CD14-positive monocyte (primary cell): Measurements from ENCODE around the gene PRKAR1B. TPM values are rescaled to one million over a fixed set of nuclear protein-coding genes. Genes with fewer than 3 reads are reported as not detected.

ENCODE experiments used
- DNase-seq, 3 donors: peaks; one replicate each; pipeline ENCODE4 v3.0.0-alpha.2; 2011 to 2022
- H2AFZ ChIP-seq: 2 replicates; pipeline ENCODE4 v1.6.0; 2012; ENCODE audit warnings: mild to moderate bottlenecking, low read depth, low read length, inconsistent platforms; ENCODE audit not compliant: insufficient read depth, poor library complexity, severe bottlenecking
- H3K27ac ChIP-seq, 2 donors: 1 replicate in 1 of 2; 2 replicates in 1 of 2; pipeline ENCODE4 v1.5.1; 2012 to 2013; ENCODE audit warnings: low read length in 2 of 2, control low read depth in 1 of 2, inconsistent platforms in 1 of 2, low read depth in 1 of 2, mild to moderate bottlenecking in 1 of 2
- H3K27me3 ChIP-seq, 2 donors: one replicate each; pipeline versions ENCODE4 v1.6.0 to v1.6.1; 2011 to 2013; ENCODE audit warnings: low read length in 2 of 2; ENCODE audit not compliant: control insufficient read depth in 2 of 2, insufficient read depth in 2 of 2
- H3K36me3 ChIP-seq, 2 donors: replicated peaks in 1 of 2; 1 replicate in 1 of 2; 2 replicates in 1 of 2; pipeline versions ENCODE4 v1.5.1 to v1.6.1; 2012 to 2013; ENCODE audit warnings: low read length in 2 of 2, control low read depth in 1 of 2, inconsistent platforms in 1 of 2, mild to moderate bottlenecking in 1 of 2; ENCODE audit not compliant: insufficient read depth in 2 of 2, control insufficient read depth in 1 of 2
- H3K4me1 ChIP-seq, 2 donors: 1 replicate in 1 of 2; 2 replicates in 1 of 2; pipeline versions ENCODE4 v1.5.1 to v1.6.1; 2012 to 2013; ENCODE audit warnings: low read length in 2 of 2, control low read depth in 1 of 2, inconsistent platforms in 1 of 2, mild to moderate bottlenecking in 1 of 2, moderate library complexity in 1 of 2; ENCODE audit not compliant: insufficient read depth in 2 of 2, control insufficient read depth in 1 of 2
- H3K4me2 ChIP-seq: replicated peaks from 2 replicates; pipeline ENCODE3; 2012; ENCODE audit warnings: low read length, moderate library complexity, mild to moderate bottlenecking; ENCODE audit not compliant: poor library complexity, severe bottlenecking; ENCODE audit errors: extremely low read depth
- H3K4me3 ChIP-seq, 3 experiments: fragments of 200-600 bp in 1 of 3; sonication (generic) in 1 of 3; replicated peaks in 1 of 3; 1 replicate in 2 of 3; 2 replicates in 1 of 3; pipeline ENCODE4 v1.5.1; 2011 to 2013; ENCODE audit warnings: low read length in 3 of 3, mild to moderate bottlenecking in 3 of 3, control low read depth in 2 of 3, low read depth in 2 of 3, inconsistent platforms in 1 of 3, moderate library complexity in 1 of 3
- H3K79me2 ChIP-seq: 2 replicates; pipeline ENCODE4 v1.6.0; 2012; ENCODE audit warnings: mild to moderate bottlenecking, control low read depth, inconsistent platforms, low read length, moderate library complexity; ENCODE audit not compliant: insufficient read depth
- H3K9ac ChIP-seq: 2 replicates; pipeline ENCODE4 v1.6.0; 2017; ENCODE audit warnings: low read length, mild to moderate bottlenecking; ENCODE audit not compliant: insufficient read depth, poor library complexity, severe bottlenecking
- H3K9me3 ChIP-seq, 2 donors: replicated peaks in 1 of 2; 1 replicate in 1 of 2; 2 replicates in 1 of 2; pipeline versions ENCODE4 v1.5.1 to v1.6.1; 2012 to 2013; ENCODE audit warnings: low read length in 2 of 2, control low read depth in 1 of 2; ENCODE audit not compliant: control insufficient read depth in 1 of 2, insufficient read depth in 1 of 2
- H4K20me1 ChIP-seq: 2 replicates; pipeline ENCODE4 v1.6.0; 2012; ENCODE audit warnings: mild to moderate bottlenecking, low read length, control low read depth, moderate library complexity; ENCODE audit not compliant: insufficient read depth
- H3K27ac Mint-ChIP-seq, 7 donors: one replicate each; pipeline ENCODE4 v1.8.0; 2020; ENCODE audit warnings: mild to moderate bottlenecking in 7 of 7, mixed read lengths in 7 of 7, moderate library complexity in 6 of 7, inconsistent platforms in 2 of 7
- H3K27me3 Mint-ChIP-seq, 3 donors: one replicate each; pipeline ENCODE4 v1.8.0; 2021 to 2022; ENCODE audit warnings: low read depth in 3 of 3, mild to moderate bottlenecking in 3 of 3, mixed read lengths in 3 of 3, moderate library complexity in 3 of 3, inconsistent platforms in 1 of 3
- H3K36me3 Mint-ChIP-seq, 2 donors: one replicate each; pipeline ENCODE4 v1.8.0; 2020; ENCODE audit warnings: mixed read lengths in 2 of 2, inconsistent platforms in 1 of 2, mild to moderate bottlenecking in 1 of 2
- H3K4me1 Mint-ChIP-seq: one replicate; pipeline ENCODE4 v1.8.0; 2020; ENCODE audit warnings: mild to moderate bottlenecking, mixed read lengths
- H3K4me3 Mint-ChIP-seq, 2 donors: one replicate each; pipeline ENCODE4 v1.8.0; 2020; ENCODE audit warnings: mild to moderate bottlenecking in 2 of 2, mixed read lengths in 2 of 2, moderate library complexity in 1 of 2
- H3K9me3 Mint-ChIP-seq, 7 donors: one replicate each; pipeline ENCODE4 v1.8.0; 2020 to 2022; ENCODE audit warnings: mixed read lengths in 7 of 7, mild to moderate bottlenecking in 6 of 7, moderate library complexity in 6 of 7, inconsistent platforms in 2 of 7
- WGBS: methylation state at CpG from one replicate; pipeline ENCODE4 v1.1.5; 2013; ENCODE audit warnings: missing lambda C conversion rate; ENCODE audit not compliant: insufficient coverage; 5-methylcytosine and 5-hydroxymethylcytosine counted together
- intact Hi-C, 2 donors: fragments of 100-400 bp; cut with micrococcal nuclease; formaldehyde crosslinking; loops; one replicate each; pipeline versions ENCODE4 v1.15.0 to v1.15.1; 2023
- polyA plus RNA-seq, 3 donors: library from polyadenylated mRNA; depleted of rRNA in 1 of 3; unstranded in 2 of 3; stranded (reverse) in 1 of 3; fragments of 300-500 nt in 2 of 3; fragments of >200 nt in 1 of 3; fragmentation: Illumina TruSeq in 2 of 3; gene quantifications; 1 replicate in 2 of 3; 2 replicates in 1 of 3; pipeline ENCODE4 v1.2.3, GENCODE V29; 2012 to 2021
- TF ChIP-seq, protein P1 (sequence below): fragments of 200-600 bp; IDR thresholded peaks from one replicate; pipeline ENCODE4 v1.8.0; 2022; ENCODE audit warnings: antibody characterized with exemption, mild to moderate bottlenecking

PRKAR1B gene
- polyA plus RNA-seq, 3 donors = 0.94 to 2.1 (median 1.1) TPM

DNA sequence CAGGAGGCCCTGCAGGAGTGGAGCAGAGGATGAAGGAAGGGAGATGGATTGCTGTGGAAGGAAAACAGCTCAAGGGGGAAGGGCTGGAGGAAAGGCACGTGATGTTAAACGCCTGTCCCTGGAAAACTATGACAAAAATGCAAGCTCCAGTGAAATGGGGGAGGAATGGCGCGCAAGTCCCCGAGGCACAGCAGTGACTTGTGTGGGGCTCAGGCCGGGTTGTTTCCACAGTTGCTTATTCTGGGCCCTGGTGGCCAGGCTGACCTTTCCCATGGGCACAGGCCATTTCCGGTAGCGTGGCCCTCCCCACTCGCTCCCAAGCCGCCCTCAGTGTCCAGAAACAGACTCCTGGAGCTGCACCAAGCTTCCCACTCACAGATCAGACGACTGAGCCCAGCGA is 139.3 kb downstream of the PRKAR1B start:
- Mint-ChIP-seq H3K36me3 (no peaks in the 10 kb centered on the region), H3K9me3 (peaks cover 15 to 28% (median 20%) of the 10 kb centered on the region in 7 donors), H3K27ac (no peak overlapping the region), H3K4me3 (no peak overlapping the region), H3K27me3 (peaks cover 9 to 26% (median 12%) of the 10 kb centered on the region in 3 donors), H3K4me1 (peaks cover 17% of the 10 kb centered on the region)
- Histone ChIP-seq H3K9me3 (peaks cover 0 to 29% of the 10 kb centered on the region in 2 donors), H3K36me3 (no peaks in the 10 kb centered on the region), H3K4me2 (no peak overlapping the region), H3K27me3 (peaks cover 0 to 3% of the 10 kb centered on the region in 2 donors), H3K4me3 (no peak overlapping the region), H4K20me1 (no peaks in the 10 kb centered on the region), H3K79me2 (no peaks in the 10 kb centered on the region), H2AFZ (no peak overlapping the region), H3K27ac (no peak overlapping the region), H3K9ac (no peak overlapping the region), H3K4me1 (peaks cover 8 to 18% of the 10 kb centered on the region in 2 donors)
- TF ChIP-seq, protein P1, sequence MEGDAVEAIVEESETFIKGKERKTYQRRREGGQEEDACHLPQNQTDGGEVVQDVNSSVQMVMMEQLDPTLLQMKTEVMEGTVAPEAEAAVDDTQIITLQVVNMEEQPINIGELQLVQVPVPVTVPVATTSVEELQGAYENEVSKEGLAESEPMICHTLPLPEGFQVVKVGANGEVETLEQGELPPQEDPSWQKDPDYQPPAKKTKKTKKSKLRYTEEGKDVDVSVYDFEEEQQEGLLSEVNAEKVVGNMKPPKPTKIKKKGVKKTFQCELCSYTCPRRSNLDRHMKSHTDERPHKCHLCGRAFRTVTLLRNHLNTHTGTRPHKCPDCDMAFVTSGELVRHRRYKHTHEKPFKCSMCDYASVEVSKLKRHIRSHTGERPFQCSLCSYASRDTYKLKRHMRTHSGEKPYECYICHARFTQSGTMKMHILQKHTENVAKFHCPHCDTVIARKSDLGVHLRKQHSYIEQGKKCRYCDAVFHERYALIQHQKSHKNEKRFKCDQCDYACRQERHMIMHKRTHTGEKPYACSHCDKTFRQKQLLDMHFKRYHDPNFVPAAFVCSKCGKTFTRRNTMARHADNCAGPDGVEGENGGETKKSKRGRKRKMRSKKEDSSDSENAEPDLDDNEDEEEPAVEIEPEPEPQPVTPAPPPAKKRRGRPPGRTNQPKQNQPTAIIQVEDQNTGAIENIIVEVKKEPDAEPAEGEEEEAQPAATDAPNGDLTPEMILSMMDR = no peak
- DNase-seq = no peak
- WGBS = 94% methylated on average over 12 of the region's 12 CpGs
- intact Hi-C loops = no loop called here

DNA sequence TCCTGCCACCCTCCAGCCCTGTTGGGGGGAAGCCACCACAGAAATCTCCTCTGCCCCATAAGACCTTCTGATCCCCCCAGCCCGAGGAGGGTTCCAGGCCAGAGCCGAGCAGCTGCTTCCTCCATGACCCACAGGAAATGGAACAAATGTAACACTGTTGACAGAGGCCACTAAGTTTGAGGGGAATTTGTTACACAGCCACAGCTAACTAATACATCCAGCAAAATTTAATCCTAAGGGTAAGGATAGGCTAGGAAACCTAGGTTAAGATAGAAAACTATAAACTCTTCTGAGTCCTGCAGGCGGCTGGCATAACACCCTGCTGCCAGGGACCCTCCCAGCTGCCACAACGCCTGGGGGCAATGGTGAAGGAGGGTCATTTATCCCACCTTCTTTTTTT is 140.6 kb downstream of the PRKAR1B start:
- H3K9ac ChIP-seq = no peak overlapping the region
- H2AFZ ChIP-seq = no peak overlapping the region
- no peaks in the 10 kb centered on the region for H3K79me2 ChIP-seq
- no peaks in the 10 kb centered on the region for H3K36me3 ChIP-seq
- no peak overlapping the region for H3K27ac ChIP-seq
- H3K27me3 ChIP-seq = peaks cover 0 to 3% of the 10 kb centered on the region in 2 donors
- no peak for DNase-seq
- H3K4me1 ChIP-seq = peaks cover 7 to 11% of the 10 kb centered on the region in 2 donors
- Mint-ChIP-seq H3K27ac (no peak overlapping the region), H3K9me3 (peaks cover 15 to 28% (median 19%) of the 10 kb centered on the region in 7 donors), H3K4me1 (peaks cover 16% of the 10 kb centered on the region), H3K27me3 (peaks cover 7 to 15% (median 8%) of the 10 kb centered on the region in 3 donors), H3K36me3 (no peaks in the 10 kb centered on the region), H3K4me3 (no peak overlapping the region)
- no peak overlapping the region for H3K4me2 ChIP-seq
- peaks cover 0 to 29% of the 10 kb centered on the region in 2 donors for H3K9me3 ChIP-seq
- H4K20me1 ChIP-seq = no peaks in the 10 kb centered on the region
- H3K4me3 ChIP-seq = no peak overlapping the region
- TF ChIP-seq, protein P1 = no peak
- WGBS = no CpG with 5 or more reads among the region's 4 CpGs
- intact Hi-C loops = no loop called here
